Left colon (tissue), 2 donors: ENCODE data around the gene CRYBG2. TPM values are rescaled to one million over a fixed set of nuclear protein-coding genes. Genes with fewer than 3 reads are reported as not detected.
"Not testable (repeated sequence)": the region's sequence is repeated elsewhere in the genome, so short reads cannot be mapped to it uniquely, and the experiment has no call there.

ENCODE experiments used
- ATAC-seq: fragments of 200-7000 bp; cut with Tn5 transposase; one replicate; pipeline ENCODE4 v1.9.1; 2020; ENCODE audit warnings: mild to moderate bottlenecking, moderate library complexity
- DNase-seq, 2 donors: peaks; one replicate each; pipeline ENCODE4 v3.0.0-alpha.2; 2020
- intact Hi-C, 2 donors: fragments of 100-400 bp; cut with DNase I in 1 of 2; cut with micrococcal nuclease in 1 of 2; formaldehyde crosslinking; loops; one replicate each; pipeline versions ENCODE4 v1.11.2 to v1.14.0; 2022; cut with DNase I, micrococcal nuclease
- total RNA-seq, 2 donors: library from RNA; stranded (reverse); fragmentation: NEBNext Ultra II Directional; extraction: Animal tissue kit (Norgen Biotek cat#: 25700); gene quantifications; one replicate each; pipeline ENCODE4 v1.2.1, GENCODE V29; 2021
- donor health status: DM: no; HTN: no; CAD: no.
- donor health status: DM: yes; HTN: yes; CAD: no.

The CRYBG2 gene
- total RNA-seq, 2 donors from 2014 or later = 21.5 to 69.3 TPM

- intact Hi-C loops = no loop called here
- no peak for DNase-seq
- ATAC-seq = no peak
Observed at GRCh38 chr1:26353210-26353859, 595 bp downstream of the CRYBG2 start.

GRCh38 chr1:26352338-26352679 lies 1.6 kb downstream of the CRYBG2 start:
- ATAC-seq (no peak), DNase-seq (no peak)
- intact Hi-C loops = no loop called here

GRCh38 chr1:26351590-26352337 lies 2.2 kb downstream of the CRYBG2 start:
- ATAC-seq (peak; percentile 45), DNase-seq (no peak)
- intact Hi-C loops = no loop called here

GRCh38 chr1:26350701-26351589 lies 3.0 kb downstream of the CRYBG2 start:
- ATAC-seq = peak; percentile 59
- intact Hi-C loops = no loop called here
- peak in 1 of 2 donors; percentile 65 for DNase-seq

- intact Hi-C loops = no loop called here
- no peak for DNase-seq
Observed at GRCh38 chr1:26350343-26350700, 3.6 kb downstream of the CRYBG2 start.

GRCh38 chr1:26349877-26350244 lies 4.1 kb downstream of the CRYBG2 start:
- intact Hi-C loops = no loop called here
- ATAC-seq (no peak), DNase-seq (no peak)

More at GRCh38 chr1:26350343-26350700, 3.6 kb downstream of the CRYBG2 start:
- ATAC-seq = no peak

- DNase-seq (no peak), ATAC-seq (no peak)
- intact Hi-C loops = no loop called here
Observed at GRCh38 chr1:26349188-26349876, 4.6 kb downstream of the CRYBG2 start.

- intact Hi-C loops = no loop called here
- no peak for ATAC-seq
- no peak for DNase-seq
Observed at GRCh38 chr1:26346274-26347033, 7.5 kb downstream of the CRYBG2 start.

GRCh38 chr1:26345718-26346117 lies 8.2 kb downstream of the CRYBG2 start:
- DNase-seq (no peak), ATAC-seq (no peak)
- intact Hi-C loops = no loop called here

- intact Hi-C loops = no loop called here
- DNase-seq (no peak), ATAC-seq (no peak)
Observed at GRCh38 chr1:26344147-26344920, 9.6 kb downstream of the CRYBG2 start.

- intact Hi-C loops = no loop called here
- ATAC-seq (no peak), DNase-seq (no peak)
Observed at GRCh38 chr1:26340047-26340481, 13.9 kb downstream of the CRYBG2 start.

- DNase-seq (no peak), ATAC-seq (no peak)
- intact Hi-C loops = no loop called here
Observed at GRCh38 chr1:26338670-26339069, 15.3 kb downstream of the CRYBG2 start.

GRCh38 chr1:26337625-26338024 lies 16.3 kb downstream of the CRYBG2 start:
- intact Hi-C loops = no loop called here
- no peak for DNase-seq
- no peak for ATAC-seq

GRCh38 chr1:26337206-26337535 lies 16.8 kb downstream of the CRYBG2 start:
- no peak for ATAC-seq
- DNase-seq = no peak
- intact Hi-C loops = no loop called here

- intact Hi-C loops = no loop called here
- DNase-seq = peak; percentile 90 to 97
Observed at GRCh38 chr1:26336477-26337205, 17.3 kb downstream of the CRYBG2 start.

GRCh38 chr1:26335774-26336476 lies 18.0 kb downstream of the CRYBG2 start:
- DNase-seq = no peak
- intact Hi-C loops = no loop called here
- ATAC-seq = peak; percentile 17

More at GRCh38 chr1:26336477-26337205, 17.3 kb downstream of the CRYBG2 start:
- peak; percentile 97 for ATAC-seq

GRCh38 chr1:26333312-26333711 lies 20.6 kb downstream of the CRYBG2 start:
- intact Hi-C loops, ATAC-seq, DNase-seq: not testable (repeated sequence)
